ENCODE measurements around the gene BCDIN3D. TPM values are rescaled to one million over a fixed set of nuclear protein-coding genes. Genes with fewer than 3 reads are reported as not detected.
"Not testable (repeated sequence)": the region's sequence is repeated elsewhere in the genome, so short reads cannot be mapped to it uniquely, and the experiment has no call there.

BCDIN3D gene
- total RNA-seq, 2 donors from 2014 or later: 3.0 to 8.0 TPM

GRCh38 chr12:49865109-49865781 is 22.3 kb upstream of the BCDIN3D start:
- no peak for DNase-seq (ENCODE audit: low spot score)
- 91% methylated on average over 13 of the region's 13 CpGs for WGBS

GRCh38 chr12:49864798-49865090 is 21.8 kb upstream of the BCDIN3D start:
- intact Hi-C loops (cut with DNase I): loop anchor here (5.0 kb wide), 2 partner anchors 103 to 198 kb away; no protein-coding TSS in a partner anchor
- WGBS: 60% methylated on average over 2 of the region's 2 CpGs

More at GRCh38 chr12:49865109-49865781, 22.3 kb upstream of the BCDIN3D start:
- Histone ChIP-seq H3K4me3 (no peak overlapping the region), H3K27me3 (replicated peaks; ENCODE audit: insufficient read depth) (no peaks in the 10 kb centered on the region), H3K27ac (no peak overlapping the region), H3K4me1 (replicated peaks) (peaks cover 8% of the 10 kb centered on the region), H3K9me3 (no peaks in the 10 kb centered on the region), H3K36me3 (no peaks in the 10 kb centered on the region)
- no peak for TF ChIP-seq POLR2A (IDR thresholded peaks at IDR 0.05)
- intact Hi-C loops (cut with DNase I): loop anchor here (5.0 kb wide), 2 partner anchors 102 to 197 kb away; no protein-coding TSS in a partner anchor

GRCh38 chr12:49863946-49864797 is 21.3 kb upstream of the BCDIN3D start:
- no peaks in the 10 kb centered on the region for H3K9me3 ChIP-seq
- no peak for DNase-seq (ENCODE audit: low spot score)
- no peak overlapping the region for H3K27ac ChIP-seq
- peaks cover 8% of the 10 kb centered on the region for H3K4me1 ChIP-seq (replicated peaks)
- no peak overlapping the region for H3K4me3 ChIP-seq
- intact Hi-C loops (cut with DNase I): no loop called here
- no peaks in the 10 kb centered on the region for H3K27me3 ChIP-seq (replicated peaks; ENCODE audit: insufficient read depth)
- no peaks in the 10 kb centered on the region for H3K36me3 ChIP-seq
- 70% methylated on average over 17 of the region's 17 CpGs for WGBS
- TF ChIP-seq CTCF (IDR thresholded peaks at IDR 0.05): no peak
- TF ChIP-seq POLR2A (IDR thresholded peaks at IDR 0.05): no peak
- no peak for TF ChIP-seq POLR2AphosphoS5 (IDR thresholded peaks at IDR 0.05)

More at GRCh38 chr12:49864798-49865090, 21.8 kb upstream of the BCDIN3D start:
- Histone ChIP-seq H3K27me3 (replicated peaks; ENCODE audit: insufficient read depth) (no peaks in the 10 kb centered on the region), H3K9me3 (no peaks in the 10 kb centered on the region), H3K4me3 (no peak overlapping the region), H3K27ac (no peak overlapping the region), H3K4me1 (replicated peaks) (peaks cover 8% of the 10 kb centered on the region), H3K36me3 (no peaks in the 10 kb centered on the region)
- DNase-seq (ENCODE audit: low spot score): no peak
- TF ChIP-seq POLR2A (IDR thresholded peaks at IDR 0.05) (no peak), CTCF (IDR thresholded peaks at IDR 0.05) (no peak), POLR2AphosphoS5 (IDR thresholded peaks at IDR 0.05) (no peak)

GRCh38 chr12:49860921-49861320 is 18.0 kb upstream of the BCDIN3D start:
- DNase-seq (ENCODE audit: low spot score); intact Hi-C loops (cut with DNase I); H3K27me3 ChIP-seq (replicated peaks; ENCODE audit: insufficient read depth); H3K9me3 ChIP-seq; H3K27ac ChIP-seq; H3K36me3 ChIP-seq; H3K4me3 ChIP-seq; H3K4me1 ChIP-seq (replicated peaks): not testable (repeated sequence)
- 92% methylated on average over 12 of the region's 31 CpGs for WGBS

- H3K9me3 ChIP-seq; H3K4me3 ChIP-seq; H3K27ac ChIP-seq; H3K27me3 ChIP-seq (replicated peaks; ENCODE audit: insufficient read depth); intact Hi-C loops (cut with DNase I); H3K36me3 ChIP-seq; DNase-seq (ENCODE audit: low spot score); H3K4me1 ChIP-seq (replicated peaks): not testable (repeated sequence)
- 86% methylated on average over 4 of the region's 4 CpGs for WGBS
Observed at GRCh38 chr12:49855890-49856289, 13.0 kb upstream of the BCDIN3D start.

GRCh38 chr12:49854976-49855375 is 12.1 kb upstream of the BCDIN3D start:
- intact Hi-C loops (cut with DNase I): no loop called here
- H3K4me3 ChIP-seq: no peak overlapping the region
- H3K9me3 ChIP-seq: no peaks in the 10 kb centered on the region
- H3K36me3 ChIP-seq: no peaks in the 10 kb centered on the region
- no peaks in the 10 kb centered on the region for H3K4me1 ChIP-seq (replicated peaks)
- no peaks in the 10 kb centered on the region for H3K27me3 ChIP-seq (replicated peaks; ENCODE audit: insufficient read depth)
- DNase-seq (ENCODE audit: low spot score): no peak
- H3K27ac ChIP-seq: no peak overlapping the region
- TF ChIP-seq POLR2AphosphoS5 (IDR thresholded peaks at IDR 0.05) (no peak), CTCF (IDR thresholded peaks at IDR 0.05) (no peak), POLR2A (IDR thresholded peaks at IDR 0.05) (no peak)
- WGBS: 55% methylated on average over 4 of the region's 4 CpGs

All from prostate gland (tissue), 2 donors.